ENCODE measurements around the gene CARD11. TPM values are rescaled to one million over a fixed set of nuclear protein-coding genes. Genes with fewer than 3 reads are reported as not detected.

CARD11 gene
- total and polyA plus RNA-seq, 2 of the 13 experiments (the other 11 are each of a cell fraction or from before 2014, with no cell fraction given), result 0.04 TPM; not detected in 1

GRCh38 chr7:2952316-2952715 lies 91.4 kb downstream of the CARD11 start:
- BruUV-seq (replicated peaks), result no TSS peak
- Histone ChIP-seq H4K20me1 (ENCODE audit: insufficient read depth, low read length) (no peaks in the 10 kb centered on the region), H2AFZ (ENCODE audit: low read length) (no peak overlapping the region), H3K9me3 (ENCODE audit: low read length) (no peaks in the 10 kb centered on the region), H3K79me2 (ENCODE audit: insufficient read depth, low read length) (no peaks in the 10 kb centered on the region), H3K27ac (ENCODE audit: extremely low read length, insufficient read depth, low read length) (no peak overlapping the region), H3K4me2 (ENCODE audit: low read depth, low read length) (no peak overlapping the region), H3K4me1 (ENCODE audit: insufficient read depth, low read length) (no peaks in the 10 kb centered on the region), H3K36me3 (replicated peaks in 1 of 2; ENCODE audit: control insufficient read depth in 1 of 2, insufficient read depth in 2 of 2, low read length in 2 of 2) (no peaks in the 10 kb centered on the region), H3K27me3 (ENCODE audit: control insufficient read depth in 1 of 2, insufficient read depth in 2 of 2, low read length in 2 of 2) (no peaks in the 10 kb centered on the region; a peak in 1 of 5 replicates), H3K4me3 (replicated peaks in 1 of 3; ENCODE audit: insufficient read depth in 1 of 3, low read depth in 2 of 3, low read length in 3 of 3) (no peak overlapping the region), H3K9ac (ENCODE audit: insufficient read depth, low read depth, low read length) (no peak overlapping the region)
- ChIA-PET POLR2A (no interaction called here), CTCF (ENCODE audit: low intra/inter-chr PET ratio, low total read pairs) (no interaction called here)
- TF ChIP-seq ZNF660 (CRISPR knock-in tag; IDR thresholded peaks at IDR 0.05; ENCODE audit: borderline replicate concordance, low read depth) (no peak), MLLT10 (CRISPR knock-in tag; IDR thresholded peaks at IDR 0.05) (no peak), SMAD9 (CRISPR knock-in tag; IDR thresholded peaks at IDR 0.05) (no peak), CERS6 (CRISPR knock-in tag; IDR thresholded peaks at IDR 0.05) (no peak), NFE2L1 (CRISPR knock-in tag; IDR thresholded peaks at IDR 0.05; ENCODE audit: borderline replicate concordance) (no peak), ARID3A (IDR thresholded peaks at IDR 0.05; ENCODE audit: low read depth, low read length) (no peak), CREB3 (CRISPR knock-in tag; IDR thresholded peaks at IDR 0.05) (no peak), ARHGAP35 (CRISPR knock-in tag; IDR thresholded peaks at IDR 0.05; ENCODE audit: borderline replicate concordance) (no peak), EED (CRISPR knock-in tag; IDR thresholded peaks at IDR 0.05) (no peak), ZSCAN22 (CRISPR knock-in tag; IDR thresholded peaks at IDR 0.05) (no peak), ZNF234 (CRISPR knock-in tag; conservative IDR thresholded peaks at IDR 0.05) (no peak), THAP11 (CRISPR knock-in tag; IDR thresholded peaks at IDR 0.05) (no peak), LBX2 (CRISPR knock-in tag; IDR thresholded peaks at IDR 0.05; ENCODE audit: borderline replicate concordance) (no peak), CBFB (CRISPR knock-in tag; IDR thresholded peaks at IDR 0.05) (no peak), NR2F2 (IDR thresholded peaks at IDR 0.05; ENCODE audit: borderline replicate concordance, low read depth) (no peak), KDM5A (IDR thresholded peaks at IDR 0.05; ENCODE audit: borderline replicate concordance, low read length) (no peak), NRL (CRISPR knock-in tag; IDR thresholded peaks at IDR 0.05; ENCODE audit: borderline replicate concordance) (no peak), SRSF1 (optimal IDR thresholded peaks at IDR 0.05; ENCODE audit: low read depth, low read length) (no peak)
- FAIRE-seq, result no peak
- intact Hi-C loops (cut with micrococcal nuclease; ENCODE audit: unreplicated experiment) (no loop called here), in situ Hi-C loops (cut with HindIII; ENCODE audit: extremely low pct_ligation_motif_present, low pct_unique_long_range_greater_than_20kb) (no loop called here)
- 66% methylated on average over 3 of the region's 4 CpGs for WGBS (ENCODE audit: low lambda C conversion rate)
- no peak for ATAC-seq
- DNase-seq (ENCODE audit: low spot score), result no peak
